ENCODE measurements around the gene SRRM3.
A peak's percentile ranks its signal among the peaks of the same experiment; 100 is the strongest.
"Not testable (repeated sequence)": the region's sequence is repeated elsewhere in the genome, so short reads cannot be mapped to it uniquely, and the experiment has no call there.

The SRRM3 gene, protein sequence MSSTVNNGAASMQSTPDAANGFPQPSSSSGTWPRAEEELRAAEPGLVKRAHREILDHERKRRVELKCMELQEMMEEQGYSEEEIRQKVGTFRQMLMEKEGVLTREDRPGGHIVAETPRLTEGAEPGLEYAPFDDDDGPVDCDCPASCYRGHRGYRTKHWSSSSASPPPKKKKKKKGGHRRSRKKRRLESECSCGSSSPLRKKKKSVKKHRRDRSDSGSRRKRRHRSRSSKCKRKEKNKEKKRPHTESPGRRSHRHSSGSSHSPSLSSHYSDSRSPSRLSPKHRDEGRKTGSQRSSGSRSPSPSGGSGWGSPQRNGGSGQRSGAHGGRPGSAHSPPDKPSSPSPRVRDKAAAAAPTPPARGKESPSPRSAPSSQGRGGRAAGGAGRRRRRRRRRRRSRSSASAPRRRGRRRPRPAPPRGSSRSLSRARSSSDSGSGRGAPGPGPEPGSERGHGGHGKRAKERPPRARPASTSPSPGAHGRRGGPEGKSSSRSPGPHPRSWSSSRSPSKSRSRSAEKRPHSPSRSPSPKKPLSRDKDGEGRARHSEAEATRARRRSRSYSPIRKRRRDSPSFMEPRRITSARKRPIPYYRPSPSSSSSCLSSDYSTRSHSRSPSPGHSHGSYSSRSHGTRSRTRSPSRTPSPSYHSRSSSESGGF

DNA sequence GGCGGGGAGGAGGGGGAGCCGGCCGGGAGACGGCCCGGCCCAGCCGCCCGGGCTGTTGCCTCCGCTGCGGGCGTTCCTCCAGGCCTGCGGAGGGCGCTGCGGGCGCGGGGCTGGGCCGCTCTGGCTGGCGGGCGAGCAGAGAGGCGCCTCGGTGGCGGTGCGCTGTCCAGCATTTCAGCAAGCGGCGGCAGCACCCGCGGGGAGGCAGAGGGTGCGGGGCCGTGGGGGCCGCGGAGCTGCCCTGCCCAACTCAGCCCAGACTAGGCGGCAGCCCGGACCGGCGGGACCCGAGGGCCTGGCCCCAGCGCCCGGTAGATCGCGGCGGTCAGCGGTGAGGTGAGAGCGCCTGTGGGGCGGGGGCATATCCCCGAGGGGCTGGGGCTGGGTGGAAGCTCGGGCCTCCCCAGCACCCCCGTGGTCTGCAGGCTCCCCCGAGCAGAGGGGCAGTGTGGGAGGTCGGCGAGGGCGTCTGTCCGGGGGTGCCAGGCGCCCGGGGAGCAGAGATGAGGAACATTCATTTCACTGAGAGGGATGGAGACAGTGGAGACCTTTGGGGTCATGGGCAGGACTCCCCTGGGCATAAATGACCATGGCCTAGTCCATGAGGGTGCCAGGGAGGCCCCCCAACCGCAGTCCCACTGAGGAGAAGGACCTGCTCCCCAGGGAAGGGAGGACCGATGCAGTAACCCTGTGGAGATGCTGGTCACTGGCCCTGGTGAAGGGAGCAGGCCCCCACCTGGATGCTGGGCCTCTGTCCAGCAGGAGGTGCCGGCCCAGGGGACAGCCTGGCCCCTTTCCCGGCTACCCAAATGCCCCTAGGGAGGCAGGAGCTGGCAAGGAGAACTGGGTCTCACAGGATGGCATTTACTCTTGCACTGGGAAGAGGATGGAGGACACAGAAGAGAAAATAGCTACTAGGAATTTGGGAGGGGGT lies at the start of gene SRRM3:
Gene SRRM3, plus strand, starts transcription at position 165 of the 934 bp plus-strand sequence. CDS start 33,171 bp downstream, outside the sequence.
- peak; percentile 63 to 75 for DNase-seq

DNA sequence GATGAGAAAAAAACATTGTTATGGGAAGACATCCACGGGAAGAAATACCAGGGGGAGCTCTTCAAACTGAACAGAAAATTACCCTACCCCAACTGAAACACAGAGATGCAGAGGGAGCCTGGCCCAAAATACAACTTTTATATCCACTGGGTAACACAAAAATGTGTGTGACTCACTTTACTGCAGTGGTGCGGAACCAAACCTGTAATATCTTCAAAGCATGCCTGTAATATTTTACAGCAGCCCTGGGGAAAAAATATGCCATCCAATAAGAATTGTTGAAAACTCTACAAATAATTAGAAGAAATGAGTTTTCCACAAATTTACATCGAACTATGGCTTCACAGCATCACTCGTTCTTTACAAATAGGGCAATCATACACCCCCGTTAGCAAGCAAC lies 49.8 kb upstream of the SRRM3 start:
- DNase-seq, result no peak

DNA sequence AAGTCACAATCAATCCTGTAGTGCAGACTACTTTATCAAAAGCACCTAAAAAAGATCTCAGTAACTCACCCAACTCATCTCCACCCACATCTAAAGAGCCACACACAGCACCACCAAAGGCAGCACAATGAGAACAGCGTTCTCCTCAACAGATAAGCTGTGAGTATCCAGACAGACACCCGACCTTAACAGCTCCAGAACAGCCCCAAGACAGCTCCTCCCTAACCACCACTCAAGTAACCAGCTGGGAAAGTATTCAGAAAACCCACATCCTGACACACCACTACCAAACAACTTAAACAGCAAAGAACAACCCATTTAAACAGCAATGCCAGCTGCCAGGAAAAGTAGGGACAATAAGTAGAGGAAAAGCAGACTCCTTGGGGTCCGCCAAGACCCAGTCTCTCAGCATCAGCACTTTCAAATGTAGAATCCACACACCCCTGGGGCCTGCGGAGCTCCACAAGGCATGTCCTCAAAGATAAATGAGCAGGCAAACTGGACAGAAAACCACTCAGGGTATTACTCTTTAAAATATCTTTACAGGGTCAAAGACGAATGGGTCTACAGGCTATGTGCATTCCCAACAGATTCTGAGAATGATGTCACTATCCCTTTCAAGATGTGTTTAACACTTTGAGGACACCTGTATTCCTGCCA lies 48.0 kb upstream of the SRRM3 start:
- not testable (repeated sequence) for DNase-seq

DNA sequence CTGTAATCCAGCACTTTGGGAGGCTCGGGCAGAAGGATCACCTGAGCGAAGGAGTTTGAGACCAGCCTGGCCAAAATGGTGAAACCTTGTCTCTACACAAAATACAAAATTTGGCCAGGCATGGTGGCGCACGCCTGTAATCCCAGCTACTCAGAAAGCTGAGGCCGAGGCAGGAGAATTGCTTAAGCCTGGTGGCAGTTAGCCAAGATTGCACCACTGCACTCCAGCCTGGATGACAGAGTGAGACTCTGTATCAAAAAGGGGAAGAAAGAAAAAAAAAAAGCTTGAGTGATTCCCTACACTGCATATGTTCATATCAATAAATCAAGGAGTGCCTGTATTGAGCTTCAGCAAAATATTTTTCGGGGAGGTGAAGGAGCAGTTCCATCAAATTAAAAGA lies 45.8 kb upstream of the SRRM3 start:
- no peak for DNase-seq

DNA sequence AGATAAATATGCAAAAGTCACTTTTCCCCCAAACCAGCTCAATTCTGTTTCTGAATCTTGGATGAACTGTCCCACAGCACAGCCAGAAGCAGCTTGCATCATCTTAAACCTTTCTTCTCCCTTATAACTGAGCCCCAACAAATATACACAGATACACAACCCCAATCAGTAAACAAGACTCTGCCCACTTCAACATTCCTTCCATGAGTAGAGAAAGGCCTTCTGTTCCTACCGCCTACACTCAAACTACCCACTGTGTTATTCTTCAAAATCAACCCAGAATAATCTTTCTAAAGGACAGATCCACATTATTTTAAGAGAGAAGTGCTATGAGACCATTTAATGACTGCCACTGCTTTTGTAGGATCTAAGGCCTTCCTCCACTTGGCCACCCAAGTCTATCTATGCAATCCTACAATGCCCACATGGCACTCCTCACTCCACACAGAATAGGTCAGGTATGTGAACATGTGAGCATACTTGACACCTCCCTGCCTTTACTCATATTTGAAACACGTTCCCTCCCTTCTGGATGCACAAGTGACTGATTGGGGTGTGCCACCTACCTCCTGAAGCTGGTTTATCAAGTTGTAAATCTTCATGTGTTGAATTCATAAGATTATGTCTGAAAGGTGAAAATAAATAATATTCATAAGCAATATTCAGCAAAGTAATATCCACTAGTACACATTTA lies 44.6 kb upstream of the SRRM3 start:
- DNase-seq, result not testable (repeated sequence)

DNA sequence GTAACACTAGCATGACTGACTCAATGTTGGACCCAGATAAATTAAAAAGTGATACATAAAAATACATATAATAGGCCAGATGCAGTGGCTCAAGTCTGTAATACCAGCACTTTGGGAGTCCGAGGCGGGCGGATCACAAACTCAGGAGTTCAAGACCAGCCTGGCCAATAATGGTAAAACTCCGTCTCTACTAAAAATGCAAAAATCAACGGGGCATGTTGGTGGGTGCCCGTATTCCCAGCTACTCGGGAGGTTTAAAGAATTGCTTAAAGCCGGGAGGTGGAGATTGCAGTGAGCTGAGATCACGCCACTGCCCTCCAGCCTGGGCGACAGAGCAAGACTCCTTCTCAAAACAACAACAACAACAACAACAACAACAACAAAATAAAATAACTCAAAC lies 43.3 kb upstream of the SRRM3 start:
- DNase-seq, result not testable (repeated sequence)

DNA sequence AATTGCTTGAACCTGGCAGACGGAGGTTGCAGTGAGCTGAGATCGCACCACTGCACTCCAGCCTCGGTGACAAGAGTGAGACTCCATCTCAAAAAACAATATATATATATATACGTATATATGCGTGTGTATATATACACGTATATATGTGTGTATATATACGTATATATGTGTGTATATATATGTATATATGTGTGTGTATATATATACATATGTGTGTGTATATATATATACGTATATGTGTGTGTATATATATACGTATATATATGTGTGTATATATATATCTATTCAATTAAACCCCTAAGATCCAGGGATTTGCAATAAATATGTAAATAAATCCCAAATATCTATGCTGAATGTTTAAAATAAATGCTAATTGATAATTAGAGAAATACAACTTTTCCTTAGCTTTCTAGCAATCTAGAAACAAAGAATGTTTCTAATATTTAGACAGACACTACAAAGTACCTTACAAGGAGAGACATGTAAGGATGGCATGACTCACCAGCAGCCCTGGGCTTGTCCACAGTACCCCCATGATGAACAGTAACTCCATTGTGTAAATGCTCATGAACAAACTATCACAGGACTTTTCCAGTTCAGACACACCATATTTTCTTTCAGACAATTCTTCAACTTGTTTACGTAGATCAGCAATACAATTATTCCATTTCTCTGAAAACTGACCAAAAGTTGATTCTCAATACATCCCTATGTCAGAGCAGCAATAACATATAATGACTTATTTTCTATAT lies 39.1 kb upstream of the SRRM3 start:
- DNase-seq, result not testable (repeated sequence)

DNA sequence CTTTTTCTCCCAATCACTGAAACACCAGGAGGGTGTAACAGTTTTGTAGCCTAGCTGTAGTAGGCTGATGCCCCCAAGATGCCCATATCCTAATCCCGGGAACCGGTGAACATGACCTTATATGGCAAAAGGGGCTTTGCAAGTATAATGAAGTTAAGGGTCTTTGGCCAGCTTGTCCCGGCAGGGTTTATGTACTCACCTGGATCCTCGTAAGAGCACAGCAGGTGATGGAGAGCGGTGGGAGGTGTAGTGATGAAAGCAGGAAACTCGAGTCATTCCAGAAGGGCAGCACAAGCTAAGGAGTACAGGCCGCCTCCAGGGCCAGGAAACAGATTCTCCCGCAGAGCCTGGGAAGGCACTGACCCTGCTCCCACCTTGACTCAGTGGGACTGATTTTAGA lies 37.9 kb upstream of the SRRM3 start:
- DNase-seq, result peak in 1 of 2 experiments; percentile 29

DNA sequence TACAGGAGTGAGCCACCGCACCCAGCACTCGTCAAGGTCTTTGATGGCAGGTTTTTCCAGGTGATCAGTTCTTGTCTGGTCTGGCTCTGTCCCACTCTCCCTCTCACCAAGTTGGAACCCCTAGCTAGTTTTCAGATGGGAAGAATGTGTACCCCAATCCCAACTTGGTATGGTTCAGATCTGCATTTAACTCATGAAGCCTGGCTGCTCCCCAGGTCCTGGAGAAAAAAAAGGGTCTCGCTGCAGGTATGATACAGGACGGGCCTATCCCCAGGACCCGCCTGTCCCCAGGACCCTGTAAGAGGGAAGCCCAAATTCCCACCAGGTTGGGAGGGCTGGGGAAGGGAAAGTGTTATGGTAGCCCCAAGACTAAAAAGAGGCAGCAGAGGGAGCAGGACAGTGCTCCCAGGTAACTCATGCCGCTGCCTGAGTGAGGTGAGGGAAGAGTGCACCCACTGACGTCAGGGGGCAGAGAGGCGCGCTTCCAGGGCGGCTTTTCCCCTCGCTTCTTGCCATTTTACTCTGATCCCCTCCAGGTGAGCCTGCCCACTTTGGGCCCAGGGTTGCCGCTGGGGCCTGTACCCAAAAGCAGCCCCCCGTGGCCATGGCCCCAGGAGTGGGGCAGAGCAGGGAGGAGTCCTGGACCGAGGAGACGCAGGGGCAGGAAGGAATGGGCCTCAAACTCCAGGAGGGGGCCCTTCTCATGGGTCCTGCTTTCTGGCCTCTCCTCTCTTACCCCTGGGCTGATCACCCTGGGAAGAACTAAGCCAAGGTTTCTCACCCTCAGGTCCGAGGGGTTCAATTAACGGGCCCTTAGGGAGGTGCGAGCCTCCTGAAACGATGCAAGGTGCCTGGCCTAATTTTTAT lies 36.4 kb upstream of the SRRM3 start:
- DNase-seq, result no peak

DNA sequence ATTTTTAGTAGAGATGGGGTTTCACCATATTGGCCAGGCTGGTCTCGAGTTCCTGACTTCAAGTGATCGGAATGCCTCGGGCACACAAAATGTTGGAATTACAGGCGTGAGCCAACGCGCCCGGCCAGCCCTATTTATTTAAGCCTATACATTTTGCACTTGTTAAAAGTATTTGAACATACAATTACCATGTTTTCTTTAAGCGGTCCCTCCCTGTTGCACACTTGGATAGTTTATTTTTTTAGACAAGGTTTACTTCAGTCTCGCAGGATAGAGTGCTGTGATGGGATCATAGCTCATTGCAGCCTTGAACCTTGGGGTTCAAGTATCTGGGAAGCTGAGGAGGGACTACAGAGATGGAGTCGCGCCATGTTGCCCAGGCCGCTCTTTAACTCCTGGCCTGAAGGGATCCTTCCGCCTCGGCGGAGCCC lies 35.7 kb upstream of the SRRM3 start:
- DNase-seq, result no peak

DNA sequence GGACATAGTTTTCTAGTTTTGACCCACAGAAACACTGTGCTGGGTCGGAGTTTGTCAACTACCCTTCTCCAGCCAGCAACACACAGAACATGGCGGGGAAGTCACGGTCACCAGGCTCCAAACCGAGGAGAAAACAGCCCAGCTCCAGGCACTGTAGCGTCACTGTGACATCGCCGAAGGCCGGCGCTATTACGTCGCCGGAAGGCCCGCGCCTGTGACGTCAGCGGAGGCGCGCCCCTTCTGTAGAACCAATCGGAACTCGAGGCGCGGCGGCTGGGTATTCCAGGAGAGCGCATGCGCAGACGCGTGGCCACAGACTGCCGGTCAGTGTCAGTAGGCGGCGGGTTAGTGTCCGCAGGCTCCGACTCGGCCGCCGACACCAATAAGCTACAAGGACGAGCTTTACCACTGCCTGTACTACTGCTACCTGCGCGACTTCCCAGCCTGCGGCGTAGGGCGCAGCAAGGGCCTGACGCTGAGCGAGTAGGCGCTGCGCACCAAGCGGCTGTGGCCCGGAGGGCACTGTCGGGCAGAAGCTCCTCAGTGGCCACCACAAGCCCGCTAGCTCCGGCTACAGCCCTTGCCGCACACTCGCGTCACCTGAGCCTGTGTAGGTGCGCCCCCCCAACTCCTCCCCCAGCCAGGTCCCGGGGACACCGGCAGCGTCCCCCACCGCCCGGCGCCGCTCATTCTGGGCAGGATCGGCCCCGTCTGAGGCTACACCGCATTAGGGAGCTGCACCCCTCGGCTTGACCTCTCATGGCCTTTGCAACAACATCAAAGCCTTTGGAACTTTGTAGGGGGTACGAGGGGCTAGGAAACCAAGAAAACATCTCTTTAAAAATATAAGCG lies 35.1 kb upstream of the SRRM3 start:
- DNase-seq, result peak; percentile 93

DNA sequence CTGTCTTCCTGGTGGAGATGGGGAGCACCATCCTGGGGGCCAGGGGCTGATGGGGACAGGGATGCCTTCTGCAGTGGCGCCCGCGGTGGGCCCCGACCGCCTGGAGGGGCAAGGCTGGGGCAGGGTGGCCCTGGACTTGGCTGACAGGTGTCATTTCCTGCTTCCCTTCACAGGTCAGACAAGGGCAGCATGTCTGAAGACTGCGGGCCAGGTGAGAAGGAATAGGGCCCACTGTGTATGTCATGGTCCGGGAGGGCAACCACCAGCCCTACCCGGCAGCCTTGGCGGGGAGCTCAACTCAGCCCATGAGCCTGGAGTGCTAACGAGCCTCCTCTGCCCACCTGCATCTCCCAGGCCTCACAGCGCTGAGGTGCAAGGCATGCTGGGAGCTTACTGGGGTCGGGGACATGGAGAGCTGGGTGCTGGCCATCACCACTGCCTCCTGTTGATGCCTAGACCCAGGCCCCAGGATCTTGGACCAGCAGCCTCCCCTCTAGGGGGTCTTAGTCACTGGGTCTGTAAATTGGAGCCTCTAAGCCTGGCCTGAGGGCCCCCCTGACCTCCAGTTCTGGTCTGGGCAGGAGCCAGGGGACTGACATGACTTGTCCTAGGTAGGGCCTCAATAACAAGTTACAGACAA lies 28.0 kb upstream of the SRRM3 start:
- DNase-seq, result no peak

DNA sequence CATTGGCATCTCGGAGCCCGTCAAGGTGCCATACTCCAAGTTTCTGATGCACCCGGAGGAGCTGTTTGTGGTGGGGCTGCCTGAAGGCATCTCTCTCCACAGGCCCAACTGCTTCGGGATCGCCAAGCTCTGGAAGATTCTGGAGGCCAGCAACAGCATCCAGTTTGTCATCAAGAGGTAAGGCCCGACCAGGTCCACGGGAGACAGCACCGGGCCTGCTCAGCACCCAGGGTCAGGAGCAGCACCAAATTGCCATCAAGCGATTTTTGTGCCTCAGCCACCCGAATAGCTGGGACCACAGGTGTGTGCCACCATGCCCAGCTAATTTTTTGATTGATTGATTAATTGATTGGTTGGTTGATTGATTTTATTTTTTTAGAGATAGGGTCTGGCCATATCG lies 24.7 kb upstream of the SRRM3 start:
- not testable (repeated sequence) for DNase-seq

DNA sequence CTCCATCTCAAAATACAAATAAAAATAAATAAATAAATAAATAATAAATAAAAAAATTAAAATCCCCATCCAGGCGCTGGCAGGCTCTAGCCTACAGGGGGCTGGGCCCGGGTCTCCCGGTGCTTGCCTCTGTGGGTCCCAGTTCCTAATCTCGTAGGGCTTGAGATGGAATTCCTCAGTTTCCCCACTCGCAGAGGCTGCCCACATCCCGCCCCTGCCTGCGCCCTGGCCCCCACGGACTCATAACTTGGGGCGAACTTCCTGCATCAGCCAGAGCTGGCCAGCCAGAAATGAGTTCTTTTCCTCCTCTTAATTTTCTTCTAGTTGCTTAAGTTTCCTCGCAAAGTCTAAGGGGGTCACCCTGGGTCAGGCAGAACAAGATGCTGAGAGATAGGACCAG lies 22.0 kb upstream of the SRRM3 start:
- no peak for DNase-seq

DNA sequence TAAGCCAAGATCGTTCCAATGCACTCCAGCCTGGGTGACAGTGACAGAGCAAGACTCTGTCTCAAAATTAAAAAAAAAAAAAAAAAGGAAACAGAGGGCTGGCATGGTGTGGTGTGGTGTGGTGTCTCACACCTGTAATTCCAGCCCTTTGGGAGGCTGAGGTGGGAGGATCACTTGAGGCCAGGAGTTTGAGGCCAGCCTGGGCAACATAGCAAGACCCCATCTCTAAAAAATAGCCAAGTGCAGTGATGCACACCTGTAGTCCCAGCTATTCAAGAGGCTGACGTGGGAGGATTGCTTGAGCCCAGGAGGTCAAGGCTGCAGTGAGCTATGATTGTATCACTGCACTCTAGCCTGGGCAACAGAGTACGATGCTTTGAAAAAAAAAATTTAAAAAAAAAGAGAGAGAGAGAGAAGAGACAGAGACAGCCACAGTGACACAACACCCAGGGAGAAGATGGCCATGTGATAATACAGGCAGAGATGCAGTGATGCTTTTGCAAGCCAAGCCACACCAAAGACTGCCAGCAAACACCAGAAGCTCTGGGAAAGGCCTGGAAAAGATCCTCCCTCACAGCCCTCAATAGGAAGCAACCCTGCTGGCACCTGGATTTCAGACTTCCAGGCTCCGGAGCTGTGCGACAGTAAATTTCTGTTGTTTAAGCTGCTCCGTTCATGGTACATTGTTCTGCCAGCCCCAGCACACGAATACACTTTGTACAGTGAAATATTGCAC lies 19.3 kb upstream of the SRRM3 start:
- no peak for DNase-seq

DNA sequence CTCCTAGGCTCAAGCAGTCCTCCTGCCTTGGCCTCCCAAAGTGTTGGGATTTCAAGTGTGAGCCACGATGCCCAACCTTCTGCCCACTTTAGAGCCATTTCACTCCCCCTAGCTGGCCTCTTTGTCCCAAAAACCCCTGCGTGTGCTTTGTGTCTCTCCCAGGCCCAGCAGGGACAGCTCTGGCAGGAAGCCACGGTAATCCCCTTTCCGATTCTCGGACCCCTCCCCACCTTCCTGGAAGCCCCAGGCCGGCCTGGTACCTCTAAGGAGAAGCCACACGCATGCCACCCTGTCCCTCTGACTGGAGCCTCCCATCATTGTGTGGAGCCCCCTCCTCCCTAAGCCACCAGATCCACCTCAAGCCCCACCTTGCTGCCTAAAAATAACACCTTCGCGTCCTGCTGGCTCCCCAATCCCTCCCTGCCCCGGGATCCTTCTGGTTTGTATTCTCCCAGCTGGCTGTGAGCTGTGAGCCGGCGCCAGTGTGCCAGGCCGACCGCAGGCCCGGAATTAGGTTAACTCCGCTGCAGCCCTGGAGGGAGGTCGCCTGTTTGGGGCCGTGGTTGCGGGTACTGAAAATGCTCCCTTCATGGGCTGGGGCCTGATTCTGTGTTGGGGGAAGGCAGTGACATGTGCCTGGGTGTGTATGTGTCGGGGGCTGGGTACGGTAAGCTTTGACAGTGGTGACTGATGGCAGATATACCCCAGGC lies 16.4 kb upstream of the SRRM3 start:
- no peak for DNase-seq

DNA sequence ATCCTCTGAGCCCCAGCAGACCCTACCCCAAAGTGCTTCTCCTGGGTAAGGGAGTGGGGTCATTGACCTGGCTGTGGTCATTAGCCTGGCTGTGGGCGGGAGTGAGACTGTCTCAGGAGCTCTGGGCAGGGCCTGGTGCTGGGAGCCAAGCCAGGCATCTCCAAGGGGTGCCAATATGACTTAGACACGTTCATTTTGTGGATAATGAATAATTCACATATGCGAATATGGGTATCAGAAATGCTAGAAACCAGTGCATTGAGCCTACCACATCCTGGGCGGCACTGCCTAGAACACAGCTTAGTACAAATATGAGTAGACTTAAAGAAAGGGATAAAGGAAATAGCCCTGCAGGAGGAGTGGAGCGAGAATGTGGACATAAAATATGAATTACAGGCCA lies 14.4 kb upstream of the SRRM3 start:
- DNase-seq, result no peak

Measured in SHP77 (cell line).